Ascending aorta (tissue), 2 donors: ENCODE data around the gene CHI3L1. TPM values are rescaled to one million over a fixed set of nuclear protein-coding genes. Genes with fewer than 3 reads are reported as not detected.

Source experiments
- DNase-seq, 2 donors: peaks; one replicate each; pipeline ENCODE4 v3.0.0-alpha.2; 2019; ENCODE audit warnings: low spot score in 2 of 2
- H3K27ac ChIP-seq, 2 donors: fragments of 200-600 bp; sonication (generic); one replicate each; pipeline ENCODE4 v1.5.1; 2016 to 2017; ENCODE audit warnings: mild to moderate bottlenecking in 1 of 2
- H3K27me3 ChIP-seq: fragments of 200-600 bp; sonication (generic); one replicate; pipeline ENCODE4 v1.5.1; 2017
- H3K36me3 ChIP-seq, 2 donors: fragments of 200-600 bp; sonication (generic); one replicate each; pipeline ENCODE4 v1.5.1; 2016
- H3K4me1 ChIP-seq, 2 donors: fragments of 200-600 bp; sonication (generic); one replicate each; pipeline ENCODE4 v1.5.1; 2016 to 2017; ENCODE audit warnings: mild to moderate bottlenecking in 1 of 2
- H3K4me3 ChIP-seq, 2 donors: fragments of 200-600 bp; sonication (generic); one replicate each; pipeline ENCODE4 v1.5.1; 2016 to 2017; ENCODE audit warnings: mild to moderate bottlenecking in 1 of 2
- H3K9me3 ChIP-seq, 2 donors: fragments of 200-600 bp; sonication (generic); one replicate each; pipeline ENCODE4 v1.5.1; 2016
- intact Hi-C: fragments of 100-400 bp; cut with DNase I; formaldehyde crosslinking; loops from one replicate; pipeline ENCODE4 v1.15.1; 2023
- total RNA-seq: library from RNA; depleted of rRNA; stranded (reverse); fragments of >200 nt; gene quantifications from one replicate; pipeline ENCODE4 v1.1.0, GENCODE V29; 2016
- TF ChIP-seq, protein P1 (sequence below), 3 experiments: fragments of 200-600 bp in 2 of 3; fragments of 450-650 bp in 1 of 3; sonication (generic) in 2 of 3; IDR thresholded peaks; one replicate each; pipeline ENCODE4 v1.5.1; 2016 to 2019; ENCODE audit warnings: antibody characterized with exemption in 3 of 3, mild to moderate bottlenecking in 1 of 3, moderate library complexity in 1 of 3

The CHI3L1 gene
- total RNA-seq, 1 donor from 2014 or later: 73.8 TPM

DNA sequence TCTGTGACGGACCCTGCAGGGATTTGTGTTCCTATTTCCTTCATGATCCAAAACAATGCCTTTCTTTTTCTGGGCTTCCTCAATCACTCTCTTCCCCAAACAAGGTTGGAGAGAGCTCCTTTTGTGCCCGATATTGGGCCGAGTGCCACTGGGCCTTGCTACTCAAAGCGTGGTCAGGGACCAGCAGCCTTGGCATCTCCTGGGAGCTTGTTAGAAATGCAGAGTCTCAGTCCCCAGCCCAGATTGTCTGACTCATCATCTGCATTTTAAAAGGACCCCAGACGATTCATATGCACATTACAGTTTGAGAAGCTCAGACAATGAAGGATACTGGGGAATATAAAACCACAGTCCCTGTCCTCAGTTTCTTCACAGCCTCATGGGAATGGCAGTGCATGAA is 39.1 kb downstream of the CHI3L1 start:
- Histone ChIP-seq H3K27me3 (no peaks in the 10 kb centered on the region), H3K9me3 (no peaks in the 10 kb centered on the region), H3K36me3 (no peaks in the 10 kb centered on the region), H3K4me3 (no peak overlapping the region), H3K27ac (no peak overlapping the region), H3K4me1 (no peaks in the 10 kb centered on the region)
- intact Hi-C loops: no loop called here
- DNase-seq: no peak
- TF ChIP-seq, protein P1, sequence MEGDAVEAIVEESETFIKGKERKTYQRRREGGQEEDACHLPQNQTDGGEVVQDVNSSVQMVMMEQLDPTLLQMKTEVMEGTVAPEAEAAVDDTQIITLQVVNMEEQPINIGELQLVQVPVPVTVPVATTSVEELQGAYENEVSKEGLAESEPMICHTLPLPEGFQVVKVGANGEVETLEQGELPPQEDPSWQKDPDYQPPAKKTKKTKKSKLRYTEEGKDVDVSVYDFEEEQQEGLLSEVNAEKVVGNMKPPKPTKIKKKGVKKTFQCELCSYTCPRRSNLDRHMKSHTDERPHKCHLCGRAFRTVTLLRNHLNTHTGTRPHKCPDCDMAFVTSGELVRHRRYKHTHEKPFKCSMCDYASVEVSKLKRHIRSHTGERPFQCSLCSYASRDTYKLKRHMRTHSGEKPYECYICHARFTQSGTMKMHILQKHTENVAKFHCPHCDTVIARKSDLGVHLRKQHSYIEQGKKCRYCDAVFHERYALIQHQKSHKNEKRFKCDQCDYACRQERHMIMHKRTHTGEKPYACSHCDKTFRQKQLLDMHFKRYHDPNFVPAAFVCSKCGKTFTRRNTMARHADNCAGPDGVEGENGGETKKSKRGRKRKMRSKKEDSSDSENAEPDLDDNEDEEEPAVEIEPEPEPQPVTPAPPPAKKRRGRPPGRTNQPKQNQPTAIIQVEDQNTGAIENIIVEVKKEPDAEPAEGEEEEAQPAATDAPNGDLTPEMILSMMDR (IDR thresholded peaks at IDR 0.05): no peak

DNA sequence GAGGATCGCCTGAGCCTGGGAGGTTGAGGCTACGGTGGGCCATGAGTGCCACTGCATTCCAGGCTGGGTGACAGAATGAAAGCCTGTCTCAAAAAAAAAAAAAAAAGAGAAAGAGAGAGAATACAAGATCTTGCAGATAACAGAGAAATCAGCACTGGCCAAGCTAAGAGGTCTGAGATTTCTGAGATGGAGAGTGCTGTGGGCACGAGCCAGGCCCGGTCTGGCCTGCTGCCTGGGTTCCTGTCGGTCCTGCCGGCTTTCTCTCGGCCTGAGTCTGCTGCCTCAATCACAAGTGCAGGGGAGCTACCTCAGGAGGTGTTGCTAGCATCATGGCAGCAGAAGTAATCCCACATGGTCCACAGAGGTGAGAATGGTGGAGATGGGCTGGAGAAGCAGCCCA is 40.0 kb downstream of the CHI3L1 start:
- DNase-seq: no peak
- TF ChIP-seq, protein P1 (IDR thresholded peaks at IDR 0.05): no peak
- Histone ChIP-seq H3K4me1 (no peaks in the 10 kb centered on the region), H3K4me3 (no peak overlapping the region), H3K9me3 (no peaks in the 10 kb centered on the region), H3K36me3 (no peaks in the 10 kb centered on the region), H3K27me3 (no peaks in the 10 kb centered on the region), H3K27ac (no peak overlapping the region)
- intact Hi-C loops: no loop called here

DNA sequence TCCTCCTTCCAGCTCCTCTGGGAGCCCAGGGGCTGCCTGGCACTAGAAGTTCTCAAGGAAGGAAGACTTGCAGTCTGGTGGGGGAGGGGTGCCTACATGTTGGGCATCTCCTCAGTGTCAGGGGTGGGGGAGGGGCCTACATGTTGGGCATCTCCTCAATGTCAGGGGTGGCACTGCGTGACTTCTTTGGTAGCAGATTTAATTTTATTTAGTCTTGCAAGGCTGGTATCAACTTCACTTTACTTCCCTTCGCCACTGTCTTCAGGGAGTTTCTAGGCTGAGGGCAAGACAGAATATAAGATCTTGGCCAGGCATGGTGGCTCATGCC is 40.5 kb downstream of the CHI3L1 start:
- Histone ChIP-seq H3K4me3 (no peak overlapping the region), H3K4me1 (no peaks in the 10 kb centered on the region), H3K27me3 (no peaks in the 10 kb centered on the region), H3K27ac (no peak overlapping the region), H3K9me3 (no peaks in the 10 kb centered on the region), H3K36me3 (no peaks in the 10 kb centered on the region)
- TF ChIP-seq, protein P1 (IDR thresholded peaks at IDR 0.05): no peak
- intact Hi-C loops: no loop called here
- no peak for DNase-seq

DNA sequence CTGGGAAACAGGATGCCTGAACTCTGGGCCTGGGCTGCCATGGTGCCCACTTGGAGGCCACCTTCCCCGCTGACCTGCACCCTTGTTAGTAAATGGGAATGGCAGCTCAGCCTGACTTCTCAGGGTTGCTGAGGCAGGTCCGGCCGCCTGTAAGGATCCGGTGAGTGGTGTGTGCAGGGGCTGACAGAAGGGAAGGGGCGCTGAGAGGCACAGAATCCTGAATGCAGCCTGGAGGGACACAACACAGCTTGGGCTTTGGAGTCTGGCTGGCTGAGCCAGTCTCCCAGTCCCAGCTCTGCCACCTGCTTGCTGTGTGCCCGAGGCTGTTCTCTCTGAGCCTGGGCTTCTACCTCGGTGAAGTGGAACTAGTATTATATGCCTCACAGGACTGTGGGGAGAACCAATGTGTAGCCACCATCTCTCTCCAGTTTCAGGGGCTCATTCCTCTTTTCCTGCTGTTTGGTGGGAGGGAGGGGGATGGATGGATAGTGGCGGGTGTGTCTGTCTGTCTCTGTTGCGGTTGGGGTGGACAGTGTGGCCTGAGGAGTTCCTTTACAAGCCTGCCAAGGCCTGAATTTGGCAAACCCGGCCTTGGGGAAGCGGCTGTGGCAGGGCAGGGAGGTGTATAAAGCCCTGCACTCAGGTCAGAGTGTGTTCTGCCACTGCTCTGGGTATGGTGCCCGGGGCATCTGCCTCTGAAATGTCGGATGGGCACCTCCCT is 41.0 kb downstream of the CHI3L1 start:
- Histone ChIP-seq H3K27ac (no peak overlapping the region), H3K4me3 (no peak overlapping the region), H3K27me3 (no peaks in the 10 kb centered on the region), H3K4me1 (no peaks in the 10 kb centered on the region), H3K9me3 (no peaks in the 10 kb centered on the region), H3K36me3 (no peaks in the 10 kb centered on the region)
- no peak for DNase-seq
- intact Hi-C loops: no loop called here
- TF ChIP-seq, protein P1 (IDR thresholded peaks at IDR 0.05): no peak

DNA sequence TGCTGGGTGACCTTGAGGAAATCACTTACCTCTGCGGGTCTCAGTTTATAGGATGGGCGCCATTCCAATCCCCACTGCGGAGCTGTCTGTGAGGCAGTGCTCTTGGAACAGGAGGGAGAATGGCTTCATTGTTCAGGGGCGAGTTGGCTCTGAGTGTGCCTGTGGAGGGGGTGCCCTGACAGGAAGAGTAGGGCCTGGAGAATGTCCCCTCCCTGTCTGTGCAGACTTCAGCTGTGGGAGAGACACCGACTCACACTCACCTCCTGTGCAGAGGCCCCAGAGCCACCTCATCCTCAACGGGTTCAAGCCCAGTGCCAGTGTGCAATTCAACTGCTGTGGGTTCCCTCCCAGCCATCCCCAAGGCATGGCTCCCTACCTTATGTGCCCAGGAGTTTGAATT is 41.8 kb downstream of the CHI3L1 start:
- intact Hi-C loops: no loop called here
- H3K4me3 ChIP-seq: no peak overlapping the region
- H3K36me3 ChIP-seq: no peaks in the 10 kb centered on the region
- no peaks in the 10 kb centered on the region for H3K27me3 ChIP-seq
- no peaks in the 10 kb centered on the region for H3K4me1 ChIP-seq
- DNase-seq: no peak
- TF ChIP-seq, protein P1 (IDR thresholded peaks at IDR 0.05): no peak
- H3K9me3 ChIP-seq: no peaks in the 10 kb centered on the region
- H3K27ac ChIP-seq: no peak overlapping the region

DNA sequence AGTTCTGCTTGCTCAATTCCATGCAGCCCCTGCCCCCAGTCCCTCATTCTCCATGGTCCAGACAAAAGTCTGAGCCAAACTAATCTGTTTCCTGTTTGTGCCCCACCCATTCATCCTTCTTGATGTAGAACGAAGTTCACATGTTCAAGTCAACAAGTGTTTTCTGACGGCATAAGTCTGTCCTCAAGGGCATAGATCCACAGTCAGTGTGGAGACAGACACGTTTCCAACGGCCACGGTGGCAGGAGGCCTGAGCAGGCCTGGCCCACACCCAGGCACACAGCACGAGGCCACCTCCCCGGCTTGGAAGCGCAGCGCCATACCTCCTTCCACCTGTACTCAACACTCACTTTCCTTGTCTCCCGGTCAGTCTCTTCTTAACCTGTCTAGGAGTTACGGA is 42.9 kb downstream of the CHI3L1 start:
- H3K4me3 ChIP-seq: no peak overlapping the region
- TF ChIP-seq, protein P1 (IDR thresholded peaks at IDR 0.05): no peak
- DNase-seq: no peak
- no peak overlapping the region for H3K27ac ChIP-seq
- intact Hi-C loops: no loop called here
- H3K9me3 ChIP-seq: no peaks in the 10 kb centered on the region
- H3K27me3 ChIP-seq: no peaks in the 10 kb centered on the region
- no peaks in the 10 kb centered on the region for H3K36me3 ChIP-seq
- H3K4me1 ChIP-seq: no peaks in the 10 kb centered on the region
